Peyer's patch (tissue), 4 donors: ENCODE data around the gene TCEA2. TPM values are rescaled to one million over a fixed set of nuclear protein-coding genes. Genes with fewer than 3 reads are reported as not detected.
A peak's percentile ranks its signal among the peaks of the same experiment; 100 is the strongest.

Source experiments
- DNase-seq, 3 donors: peaks; one replicate each; pipeline ENCODE4 v3.0.0-alpha.2; 2017 to 2019
- H3K27ac ChIP-seq, 4 donors: fragments of 200-600 bp; sonication (generic); one replicate each; pipeline ENCODE4 v1.5.1; 2016 to 2019
- H3K27me3 ChIP-seq, 2 donors: fragments of 200-600 bp; sonication (generic); one replicate each; pipeline ENCODE4 v1.5.1; 2019
- H3K36me3 ChIP-seq, 3 donors: fragments of 200-600 bp; sonication (generic); one replicate each; pipeline ENCODE4 v1.5.1; 2016 to 2019
- H3K4me1 ChIP-seq, 4 donors: fragments of 200-600 bp; sonication (generic); one replicate each; pipeline ENCODE4 v1.5.1; 2016 to 2019
- H3K4me3 ChIP-seq, 4 donors: fragments of 200-600 bp; sonication (generic); 1 replicate in 3 of 4; 2 replicates in 1 of 4; pipeline ENCODE4 v1.5.1; 2016 to 2019; ENCODE audit warnings: mild to moderate bottlenecking in 1 of 4
- H3K9me3 ChIP-seq, 4 donors: fragments of 200-600 bp; sonication (generic); one replicate each; pipeline ENCODE4 v1.5.1; 2016 to 2019; ENCODE audit warnings: mild to moderate bottlenecking in 1 of 4
- CTCF ChIP-seq, 6 experiments: fragments of 450-650 bp in 4 of 6; fragments of 200-600 bp in 2 of 6; sonication (generic) in 1 of 6; IDR thresholded peaks; one replicate each; pipeline ENCODE4 v1.5.1; 2017 to 2019; ENCODE audit warnings: antibody characterized with exemption in 6 of 6, mild to moderate bottlenecking in 3 of 6, moderate library complexity in 1 of 6
- POLR2A ChIP-seq, 2 donors: fragments of 450-650 bp; IDR thresholded peaks; one replicate each; pipeline ENCODE4 v1.5.1; 2017; ENCODE audit warnings: antibody characterized with exemption in 2 of 2, mild to moderate bottlenecking in 2 of 2, moderate library complexity in 2 of 2
- total RNA-seq, 4 donors: library from RNA; depleted of rRNA; stranded (reverse); fragments of >200 nt; gene quantifications; one replicate each; pipeline ENCODE4 v1.1.0, GENCODE V29; 2016

TCEA2 gene
- total RNA-seq, 4 donors from 2014 or later, result 4.7 to 19.8 (median 8.3) TPM

GRCh38 chr20:64077094-64077493 lies 14.1 kb downstream of the TCEA2 start:
- peak overlapping the region; percentile 73 to 95 (median 82) for H3K27ac ChIP-seq
- H3K9me3 ChIP-seq, result no peaks in the 10 kb centered on the region
- peaks cover 0 to 25% (median 0%) of the 10 kb centered on the region in 3 donors for H3K36me3 ChIP-seq
- peak in 2 of 3 donors; percentile 80 to 84 for DNase-seq
- peak overlapping the region; percentile 38 to 81 (median 68) for H3K4me3 ChIP-seq
- peaks cover 0 to 32% (median 9%) of the 10 kb centered on the region in 4 donors for H3K4me1 ChIP-seq
- TF ChIP-seq CTCF (IDR thresholded peaks at IDR 0.05), result no peak
- TF ChIP-seq POLR2A (IDR thresholded peaks at IDR 0.05), result no peak
- H3K27me3 ChIP-seq, result no peaks in the 10 kb centered on the region

- H3K9me3 ChIP-seq, result no peaks in the 10 kb centered on the region
- TF ChIP-seq CTCF (IDR thresholded peaks at IDR 0.05) (no peak), POLR2A (IDR thresholded peaks at IDR 0.05) (no peak)
- H3K27ac ChIP-seq, result peak overlapping the region; percentile 73 to 95 (median 82)
- peaks cover 0 to 28% (median 10%) of the 10 kb centered on the region in 4 donors for H3K4me1 ChIP-seq
- peak overlapping the region; percentile 38 to 81 (median 68) for H3K4me3 ChIP-seq
- DNase-seq, result no peak
- H3K36me3 ChIP-seq, result peaks cover 0 to 25% (median 0%) of the 10 kb centered on the region in 3 donors
- no peaks in the 10 kb centered on the region for H3K27me3 ChIP-seq
Observed at GRCh38 chr20:64077541-64077875, 14.5 kb downstream of the TCEA2 start.

- Histone ChIP-seq H3K4me1 (peaks cover 0 to 25% (median 12%) of the 10 kb centered on the region in 4 donors), H3K27me3 (no peaks in the 10 kb centered on the region), H3K36me3 (peaks cover 0 to 21% (median 0%) of the 10 kb centered on the region in 3 donors), H3K4me3 (peak overlapping the region; percentile 63 to 81 (median 75)), H3K9me3 (no peaks in the 10 kb centered on the region), H3K27ac (peak overlapping the region; percentile 73 to 95 (median 82))
- DNase-seq, result peak in 2 of 3 donors; percentile 91 to 92
- TF ChIP-seq CTCF (IDR thresholded peaks at IDR 0.05), result no peak
- TF ChIP-seq POLR2A (IDR thresholded peaks at IDR 0.05), result no peak
Observed at GRCh38 chr20:64077876-64078551, 15.0 kb downstream of the TCEA2 start.

GRCh38 chr20:64078934-64079272 lies 15.9 kb downstream of the TCEA2 start:
- DNase-seq, result no peak
- Histone ChIP-seq H3K9me3 (no peaks in the 10 kb centered on the region), H3K36me3 (peaks cover 0 to 12% (median 0%) of the 10 kb centered on the region in 3 donors), H3K27ac (peak overlapping the region; percentile 73 to 95 (median 82)), H3K4me1 (peaks cover 0 to 34% (median 19%) of the 10 kb centered on the region in 4 donors), H3K4me3 (peak overlapping the region; percentile 63 to 81 (median 75)), H3K27me3 (peaks cover 0 to 5% of the 10 kb centered on the region in 2 donors)
- TF ChIP-seq POLR2A (IDR thresholded peaks at IDR 0.05) (no peak), CTCF (IDR thresholded peaks at IDR 0.05) (no peak)

- Histone ChIP-seq H3K27ac (peak within 1 kb of the TSS; percentile 73 to 95 (median 82)), H3K36me3 (peaks cover 0 to 7% (median 0%) of the 10 kb centered on the region in 3 donors), H3K4me3 (peak within 1 kb of the TSS; percentile 63 to 81 (median 75)), H3K9me3 (no peaks in the 10 kb centered on the region), H3K27me3 (peaks cover 0 to 9% of the 10 kb centered on the region in 2 donors), H3K4me1 (peaks cover 0 to 39% (median 22%) of the 10 kb centered on the region in 4 donors)
- DNase-seq, result peak; percentile 71 to 94 (median 93)
- no peak for TF ChIP-seq POLR2A (IDR thresholded peaks at IDR 0.05)
- TF ChIP-seq CTCF (IDR thresholded peaks at IDR 0.05), result no peak
Observed at GRCh38 chr20:64079273-64080012, 16.4 kb downstream of the TCEA2 start, which contains the start of gene RGS19. TSS of gene RGS19 (minus strand) at chr20:64079518. CDS start at chr20:64076886, 2,632 bp downstream.
